Measurements from ENCODE around the gene SEMA3F. TPM values are rescaled to one million over a fixed set of nuclear protein-coding genes. Genes with fewer than 3 reads are reported as not detected.
A peak's percentile ranks its signal among the peaks of the same experiment; 100 is the strongest.

The SEMA3F gene
- total and polyA plus RNA-seq, 4 donors: 27.8 to 54.3 (median 47.4) TPM

DNA sequence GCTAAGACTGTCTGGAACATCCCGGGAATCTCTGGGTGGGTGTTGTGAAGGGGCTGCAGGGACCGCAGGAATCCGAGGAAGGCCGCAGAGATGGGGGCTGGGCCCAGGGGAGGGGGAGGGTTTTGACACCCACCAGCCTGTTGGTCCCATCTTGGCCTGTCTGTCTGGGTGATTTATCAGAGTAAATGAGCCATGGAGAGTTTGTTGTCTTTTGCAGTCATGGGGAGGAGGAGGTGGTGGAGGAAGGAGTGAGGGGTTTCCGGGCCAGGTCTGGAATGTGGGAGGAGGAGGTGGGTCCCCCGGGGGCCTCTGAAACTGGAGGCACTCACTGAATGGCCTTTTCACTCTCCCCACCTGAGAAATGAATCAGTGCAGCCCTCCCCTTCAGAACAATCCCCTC is 11.5 kb downstream of the SEMA3F start:
- Histone ChIP-seq H3K36me3 (ENCODE audit: control insufficient read depth in 4 of 4, insufficient read depth in 4 of 4, low read length in 4 of 4) (no peaks in the 10 kb centered on the region), H3K9ac (ENCODE audit: insufficient read depth in 1 of 2, low read length in 2 of 2) (peak overlapping the region in 1 of 2 donors; percentile 63), H3K4me3 (no peak overlapping the region), H3K27ac (ENCODE audit: low read depth in 1 of 2, low read length in 1 of 2) (peak overlapping the region in 1 of 2 donors; percentile 85), H3K27me3 (ENCODE audit: control insufficient read depth in 3 of 3, insufficient read depth in 3 of 3, low read length in 2 of 3) (no peaks in the 10 kb centered on the region), H3K4me1 (ENCODE audit: control insufficient read depth in 5 of 5, insufficient read depth in 5 of 5, low read length in 5 of 5) (peaks cover 7 to 89% (median 54%) of the 10 kb centered on the region in 5 donors), H3K9me3 (ENCODE audit: control insufficient read depth in 4 of 4, insufficient read depth in 3 of 4, low read length in 3 of 4) (no peaks in the 10 kb centered on the region)
- ATAC-seq (ENCODE audit: insufficient read depth, low FRiP score) (no peak), DNase-seq (no peak)
- WGBS, 2 donors: 51 to 65% methylated on average over 6 of the region's 6 CpGs
- no peak for TF ChIP-seq CTCF (IDR thresholded peaks at IDR 0.05; ENCODE audit: control extremely low read depth, extremely low read depth)

DNA sequence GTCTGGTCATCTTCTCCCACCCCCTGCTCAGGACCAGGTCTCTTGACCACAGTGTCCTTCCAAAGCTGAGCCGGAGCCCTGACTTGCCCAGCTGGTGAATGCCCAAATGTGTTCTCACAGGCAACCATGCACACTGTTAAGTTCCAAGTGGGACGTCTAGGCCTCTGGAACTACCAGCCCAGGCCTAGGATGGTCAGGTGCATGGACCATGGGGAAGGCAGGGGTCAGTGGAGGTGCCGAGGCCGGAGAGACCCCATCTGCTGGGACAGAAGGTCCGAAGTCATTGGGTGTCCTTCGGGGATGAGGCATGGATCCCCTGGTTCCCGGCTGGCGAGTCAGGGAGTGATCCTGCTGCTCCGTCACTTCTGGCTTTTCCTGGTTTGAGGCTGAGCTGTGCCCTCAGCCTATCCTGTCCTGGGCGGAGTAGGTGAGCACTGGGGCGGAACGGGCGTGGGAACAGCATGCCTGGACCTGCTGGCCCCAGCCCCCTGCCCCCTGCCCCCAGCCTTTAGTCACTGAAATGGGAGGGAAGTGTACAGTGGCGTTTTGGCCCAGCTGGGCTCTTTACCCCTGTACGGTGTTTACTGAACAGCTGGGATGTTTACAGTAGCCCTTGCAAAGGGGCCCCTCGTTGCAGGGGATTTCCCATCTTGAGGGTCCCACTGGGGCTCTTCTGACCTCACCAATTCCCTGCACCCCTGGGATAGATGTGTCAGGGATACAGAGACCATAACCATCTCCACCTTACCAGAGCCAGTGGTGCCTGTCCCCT is 12.1 kb downstream of the SEMA3F start:
- DNase-seq: peak; percentile 47 to 61 (median 48)
- Histone ChIP-seq H3K27ac (ENCODE audit: low read depth in 1 of 2, low read length in 1 of 2) (peak overlapping the region; percentile 26 to 85), H3K9ac (ENCODE audit: insufficient read depth in 1 of 2, low read length in 2 of 2) (no peak overlapping the region), H3K27me3 (ENCODE audit: control insufficient read depth in 3 of 3, insufficient read depth in 3 of 3, low read length in 2 of 3) (no peaks in the 10 kb centered on the region), H3K4me1 (ENCODE audit: control insufficient read depth in 5 of 5, insufficient read depth in 5 of 5, low read length in 5 of 5) (peaks cover 7 to 83% (median 60%) of the 10 kb centered on the region in 5 donors), H3K9me3 (ENCODE audit: control insufficient read depth in 4 of 4, insufficient read depth in 3 of 4, low read length in 3 of 4) (no peaks in the 10 kb centered on the region), H3K36me3 (ENCODE audit: control insufficient read depth in 4 of 4, insufficient read depth in 4 of 4, low read length in 4 of 4) (no peaks in the 10 kb centered on the region), H3K4me3 (no peak overlapping the region)
- no peak for ATAC-seq (ENCODE audit: insufficient read depth, low FRiP score)
- TF ChIP-seq CTCF (IDR thresholded peaks at IDR 0.05; ENCODE audit: control extremely low read depth, extremely low read depth): no peak
- 64 to 71% methylated on average over 16 of the region's 16 CpGs for WGBS, 2 donors

DNA sequence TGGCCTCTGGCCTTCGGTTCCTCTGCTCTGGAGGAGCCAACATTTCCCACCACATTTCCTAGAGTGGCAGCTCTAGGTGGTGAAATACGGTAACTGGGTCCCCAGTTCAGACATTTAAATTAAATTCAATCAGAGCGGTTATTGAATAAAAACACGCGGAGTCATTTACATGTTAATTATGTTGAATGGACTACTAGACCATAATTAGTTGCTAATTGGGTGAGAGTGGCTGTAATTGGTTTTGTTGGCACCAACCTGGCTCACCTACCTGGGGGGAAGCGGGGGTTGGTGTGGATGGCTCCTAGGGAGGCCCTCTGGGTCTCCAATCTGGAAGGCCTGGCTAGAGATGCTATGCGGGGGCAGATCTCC is 12.7 kb downstream of the SEMA3F start:
- 85 to 89% methylated on average over 7 of the region's 7 CpGs for WGBS, 2 donors
- ATAC-seq (ENCODE audit: insufficient read depth, low FRiP score) (no peak), DNase-seq (no peak)
- no peaks in the 10 kb centered on the region for H3K9me3 ChIP-seq (ENCODE audit: control insufficient read depth in 4 of 4, insufficient read depth in 3 of 4, low read length in 3 of 4)
- no peak overlapping the region for H3K4me3 ChIP-seq
- no peak for TF ChIP-seq CTCF (IDR thresholded peaks at IDR 0.05; ENCODE audit: control extremely low read depth, extremely low read depth)
- no peaks in the 10 kb centered on the region for H3K27me3 ChIP-seq (ENCODE audit: control insufficient read depth in 3 of 3, insufficient read depth in 3 of 3, low read length in 2 of 3)
- H3K4me1 ChIP-seq (ENCODE audit: control insufficient read depth in 5 of 5, insufficient read depth in 5 of 5, low read length in 5 of 5): peaks cover 7 to 78% (median 59%) of the 10 kb centered on the region in 5 donors
- no peak overlapping the region for H3K9ac ChIP-seq (ENCODE audit: insufficient read depth in 1 of 2, low read length in 2 of 2)
- H3K27ac ChIP-seq (ENCODE audit: low read depth in 1 of 2, low read length in 1 of 2): peak overlapping the region; percentile 26 to 84
- H3K36me3 ChIP-seq (ENCODE audit: control insufficient read depth in 4 of 4, insufficient read depth in 4 of 4, low read length in 4 of 4): no peaks in the 10 kb centered on the region
